Measurements from ENCODE around the gene HAO2. TPM values are rescaled to one million over a fixed set of nuclear protein-coding genes. Genes with fewer than 3 reads are reported as not detected.

HAO2 gene
- total RNA-seq, 1 experiment from 2014 or later = not detected

GRCh38 chr1:119363162-119363561 is 5.4 kb upstream of the HAO2 start:
- Histone ChIP-seq H3K36me3 (ENCODE audit: control insufficient read depth, insufficient read depth, low read length) (no peaks in the 10 kb centered on the region), H3K27ac (ENCODE audit: low read length) (no peak overlapping the region), H3K9me3 (ENCODE audit: control insufficient read depth, insufficient read depth, low read depth, low read length) (no peaks in the 10 kb centered on the region), H3K27me3 (ENCODE audit: control insufficient read depth, insufficient read depth, low read length) (peaks cover 6% of the 10 kb centered on the region), H3K4me3 (ENCODE audit: low read depth in 2 of 2, low read length in 2 of 2) (no peak overlapping the region), H3K4me1 (ENCODE audit: control insufficient read depth, insufficient read depth, low read length) (no peaks in the 10 kb centered on the region)
- CTCF ChIA-PET = no interaction called here
- TF ChIP-seq POLR2AphosphoS5 (IDR thresholded peaks at IDR 0.05; ENCODE audit: low read depth, low read length) = no peak
- TF ChIP-seq SIN3A (IDR thresholded peaks at IDR 0.05; ENCODE audit: borderline replicate concordance, insufficient read depth, low read depth, low read length) = no peak
- no peak for TF ChIP-seq REST (IDR thresholded peaks at IDR 0.05; ENCODE audit: insufficient read depth in 1 of 2, low read depth in 2 of 2, low read length in 1 of 2)
- TF ChIP-seq TCF7L2 (IDR thresholded peaks at IDR 0.05; ENCODE audit: low read depth, low read length) = no peak
- TF ChIP-seq CTCF (IDR thresholded peaks at IDR 0.05) = no peak
- in situ Hi-C loops (cut with HindIII; ENCODE audit: low pct_unique_long_range_greater_than_20kb, low sequenced_read_pairs) = no loop called here
- POLR2A ChIA-PET = no interaction called here
- no peak for DNase-seq (ENCODE audit: low read depth, low spot score)
- no peak for ATAC-seq
- intact Hi-C loops (cut with micrococcal nuclease; ENCODE audit: unreplicated experiment) = no loop called here
- BruUV-seq (replicated peaks) = no TSS peak

- Histone ChIP-seq H3K4me3 (ENCODE audit: low read depth in 2 of 2, low read length in 2 of 2) (no peak overlapping the region), H3K9me3 (ENCODE audit: control insufficient read depth, insufficient read depth, low read depth, low read length) (no peaks in the 10 kb centered on the region), H3K27me3 (ENCODE audit: control insufficient read depth, insufficient read depth, low read length) (peaks cover 9% of the 10 kb centered on the region), H3K4me1 (ENCODE audit: control insufficient read depth, insufficient read depth, low read length) (no peaks in the 10 kb centered on the region), H3K27ac (ENCODE audit: low read length) (no peak overlapping the region), H3K36me3 (ENCODE audit: control insufficient read depth, insufficient read depth, low read length) (no peaks in the 10 kb centered on the region)
- intact Hi-C loops (cut with micrococcal nuclease; ENCODE audit: unreplicated experiment) = loop anchor here (5.0 kb wide), 2 partner anchors 87 to 1212 kb away; no protein-coding TSS in a partner anchor
- POLR2A ChIA-PET = no interaction called here
- DNase-seq (ENCODE audit: low read depth, low spot score) (no peak), ATAC-seq (no peak)
- no peak for TF ChIP-seq CTCF (IDR thresholded peaks at IDR 0.05)
- TF ChIP-seq TCF7L2 (IDR thresholded peaks at IDR 0.05; ENCODE audit: low read depth, low read length) = no peak
- TF ChIP-seq POLR2AphosphoS5 (IDR thresholded peaks at IDR 0.05; ENCODE audit: low read depth, low read length) = no peak
- TF ChIP-seq SIN3A (IDR thresholded peaks at IDR 0.05; ENCODE audit: borderline replicate concordance, insufficient read depth, low read depth, low read length) = no peak
- TF ChIP-seq REST (IDR thresholded peaks at IDR 0.05; ENCODE audit: insufficient read depth in 1 of 2, low read depth in 2 of 2, low read length in 1 of 2) = no peak
- no TSS peak for BruUV-seq (replicated peaks)
- in situ Hi-C loops (cut with HindIII; ENCODE audit: low pct_unique_long_range_greater_than_20kb, low sequenced_read_pairs) = no loop called here
- CTCF ChIA-PET = no interaction called here
Measured at GRCh38 chr1:119364640-119365039, 3.9 kb upstream of the HAO2 start.
